ENCODE data around the gene PURB. TPM values are rescaled to one million over a fixed set of nuclear protein-coding genes. Genes with fewer than 3 reads are reported as not detected.

PURB gene
- total and polyA plus RNA-seq, 9 of the 15 experiments (the other 6 are each of a cell fraction or from before 2014, with no cell fraction given), result 1.6 to 14.1 (median 8.8) TPM

DNA sequence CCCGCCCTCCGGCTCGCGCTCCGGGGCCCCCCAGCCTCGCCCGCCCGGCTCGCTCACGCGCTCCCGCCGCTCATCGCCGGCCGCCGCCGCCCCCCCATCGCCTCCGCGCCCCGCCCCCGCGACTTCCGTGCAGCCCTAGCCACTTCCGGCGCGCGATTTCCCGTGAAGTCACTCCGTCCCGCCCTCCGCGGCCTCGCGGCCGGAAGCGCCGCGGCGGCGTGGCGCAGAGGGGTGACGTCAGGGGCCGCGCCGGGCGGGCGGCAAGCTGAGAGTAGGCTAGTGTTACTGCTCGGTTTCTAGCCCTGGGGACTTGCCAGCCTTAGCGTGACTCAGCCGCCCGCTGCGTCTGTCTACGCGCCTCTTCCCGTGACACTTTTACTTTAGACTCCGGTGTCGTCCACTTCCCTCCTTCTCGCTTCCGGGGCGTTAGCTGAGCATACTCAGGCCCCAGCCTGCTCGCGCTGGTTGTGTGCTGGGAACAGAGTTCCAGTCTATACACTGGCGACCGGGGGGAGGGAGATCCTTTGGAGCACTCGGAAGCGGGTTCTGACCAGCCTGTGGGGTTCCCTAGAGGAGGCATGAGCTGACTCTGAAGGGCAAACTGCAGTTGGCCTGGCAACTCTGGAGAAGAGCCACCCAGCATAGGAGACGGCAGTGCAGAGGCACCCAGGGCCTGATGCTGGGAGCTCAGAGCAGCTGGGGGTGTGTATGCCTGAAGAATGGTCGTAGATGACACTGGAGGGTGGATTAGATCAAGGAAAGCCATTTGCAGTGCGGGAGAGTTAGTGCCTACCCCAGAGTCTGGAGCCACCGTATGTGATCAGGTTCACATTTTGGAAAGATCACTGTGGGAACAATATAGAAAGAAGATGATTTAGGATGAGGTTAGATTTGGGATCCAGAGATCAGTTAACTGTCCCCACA lies at the start of gene PURB (continued):
- TF ChIP-seq, protein P1, sequence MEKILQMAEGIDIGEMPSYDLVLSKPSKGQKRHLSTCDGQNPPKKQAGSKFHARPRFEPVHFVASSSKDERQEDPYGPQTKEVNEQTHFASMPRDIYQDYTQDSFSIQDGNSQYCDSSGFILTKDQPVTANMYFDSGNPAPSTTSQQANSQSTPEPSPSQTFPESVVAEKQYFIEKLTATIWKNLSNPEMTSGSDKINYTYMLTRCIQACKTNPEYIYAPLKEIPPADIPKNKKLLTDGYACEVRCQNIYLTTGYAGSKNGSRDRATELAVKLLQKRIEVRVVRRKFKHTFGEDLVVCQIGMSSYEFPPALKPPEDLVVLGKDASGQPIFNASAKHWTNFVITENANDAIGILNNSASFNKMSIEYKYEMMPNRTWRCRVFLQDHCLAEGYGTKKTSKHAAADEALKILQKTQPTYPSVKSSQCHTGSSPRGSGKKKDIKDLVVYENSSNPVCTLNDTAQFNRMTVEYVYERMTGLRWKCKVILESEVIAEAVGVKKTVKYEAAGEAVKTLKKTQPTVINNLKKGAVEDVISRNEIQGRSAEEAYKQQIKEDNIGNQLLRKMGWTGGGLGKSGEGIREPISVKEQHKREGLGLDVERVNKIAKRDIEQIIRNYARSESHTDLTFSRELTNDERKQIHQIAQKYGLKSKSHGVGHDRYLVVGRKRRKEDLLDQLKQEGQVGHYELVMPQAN (IDR thresholded peaks at IDR 0.05; ENCODE audit: borderline replicate concordance), result peak; percentile 74
- TF ChIP-seq STAT5A (IDR thresholded peaks at IDR 0.05; ENCODE audit: borderline replicate concordance, low read length) (0 out of 2 replicates have a peak, but pooled peaks have one; percentile 25), ATF1 (CRISPR knock-in tag; IDR thresholded peaks at IDR 0.05) (peak; percentile 86), ATF1 (tag; IDR thresholded peaks at IDR 0.05) (peak; percentile 99), BDP1 (IDR thresholded peaks at IDR 0.05; ENCODE audit: insufficient read depth, insufficient read length) (no peak), EP400 (IDR thresholded peaks at IDR 0.05) (peak; percentile 89), ZNF134 (CRISPR knock-in tag; conservative IDR thresholded peaks at IDR 0.05) (no peak), ZNF780A (CRISPR knock-in tag; IDR thresholded peaks at IDR 0.05) (no peak), ZNF444 (CRISPR knock-in tag; IDR thresholded peaks at IDR 0.05) (no peak), XRCC3 (IDR thresholded peaks at IDR 0.05) (no peak), ZNF592 (IDR thresholded peaks at IDR 0.05) (no peak), NCOA2 (IDR thresholded peaks at IDR 0.05; ENCODE audit: partially characterized antibody in 2 of 2) (no peak), ZNF217 (CRISPR knock-in tag; IDR thresholded peaks at IDR 0.05) (no peak), BCOR (IDR thresholded peaks at IDR 0.05) (peak; percentile 62; the same call in 1 of the 2 replicates), NFIC (IDR thresholded peaks at IDR 0.05) (peak; percentile 88), ZNF699 (CRISPR knock-in tag; IDR thresholded peaks at IDR 0.05; ENCODE audit: insufficient replicate concordance) (no peak), ZBTB8A (IDR thresholded peaks at IDR 0.05; ENCODE audit: partially characterized antibody) (no peak), RNF219 (CRISPR knock-in tag; IDR thresholded peaks at IDR 0.05) (no peak), ZKSCAN3 (CRISPR knock-in tag; IDR thresholded peaks at IDR 0.05) (no peak)
- TF ChIP-seq, protein P2, sequence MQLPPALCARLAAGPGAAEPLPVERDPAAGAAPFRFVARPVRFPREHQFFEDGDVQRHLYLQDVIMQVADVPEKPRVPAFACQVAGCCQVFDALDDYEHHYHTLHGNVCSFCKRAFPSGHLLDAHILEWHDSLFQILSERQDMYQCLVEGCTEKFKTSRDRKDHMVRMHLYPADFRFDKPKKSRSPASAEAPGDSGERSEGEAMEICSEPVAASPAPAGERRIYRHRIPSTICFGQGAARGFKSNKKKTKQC (CRISPR knock-in tag; IDR thresholded peaks at IDR 0.05), result peak; percentile 72; the same call in 1 of the 2 replicates

Measured in K562 (cell line).